OCI-LY1 (cell line): ENCODE data around the gene AGRN.
A peak's percentile ranks its signal among the peaks of the same experiment; 100 is the strongest.

Source experiments
- H2AFZ ChIP-seq: fragments of 200-600 bp; sonication (generic), shearing (Covaris generic); 2 replicates; pipeline ENCODE4 v1.6.0; 2014; ENCODE audit warnings: antibody characterized with exemption, mild to moderate bottlenecking, low read length
- H3F3A ChIP-seq: fragments of 200-600 bp; sonication (generic), shearing (Covaris generic); 2 replicates; pipeline ENCODE4 v1.6.0; 2014; ENCODE audit warnings: mild to moderate bottlenecking, antibody characterized with exemption, low read length, moderate library complexity; ENCODE audit not compliant: insufficient read depth
- H3K27ac ChIP-seq: fragments of 200-600 bp; sonication (generic); 2 replicates; pipeline ENCODE4 v1.5.1; 2014; ENCODE audit warnings: low read length, mixed run types, mild to moderate bottlenecking, low read depth; ENCODE audit not compliant: poor library complexity, severe bottlenecking
- H3K27me3 ChIP-seq: fragments of 200-600 bp; sonication (generic); 2 replicates; pipeline ENCODE4 v1.6.0; 2014; ENCODE audit warnings: antibody characterized with exemption, mild to moderate bottlenecking, low read length, moderate library complexity; ENCODE audit not compliant: insufficient read depth
- H3K36me3 ChIP-seq: fragments of 200-600 bp; sonication (generic); 2 replicates; pipeline ENCODE4 v1.6.1; 2014; ENCODE audit warnings: mild to moderate bottlenecking, antibody characterized with exemption, low read length, moderate library complexity, mixed read lengths; ENCODE audit not compliant: insufficient read depth
- H3K4me1 ChIP-seq: fragments of 200-600 bp; sonication (generic); 2 replicates; pipeline ENCODE4 v1.5.1; 2014; ENCODE audit warnings: mild to moderate bottlenecking, low read length, moderate library complexity; ENCODE audit not compliant: insufficient read depth, severe bottlenecking
- H3K4me2 ChIP-seq: fragments of 200-600 bp; sonication (generic), shearing (Covaris generic); 2 replicates; pipeline ENCODE4 v1.6.1; 2014; ENCODE audit warnings: low read length
- H3K4me3 ChIP-seq: fragments of 200-600 bp; sonication (generic); 2 replicates; pipeline ENCODE4 v1.5.1; 2014; ENCODE audit warnings: low read length, low read depth, mild to moderate bottlenecking, mixed read lengths; ENCODE audit not compliant: poor library complexity, severe bottlenecking
- H3K79me2 ChIP-seq: fragments of 200-600 bp; shearing (Covaris generic); 2 replicates; pipeline ENCODE4 v1.6.1; 2016; ENCODE audit warnings: mixed run types, low read length, mixed read lengths; ENCODE audit not compliant: insufficient read depth
- H3K9ac ChIP-seq: fragments of 200-600 bp; sonication (generic), shearing (Covaris generic); 2 replicates; pipeline ENCODE4 v1.6.1; 2014; ENCODE audit warnings: mild to moderate bottlenecking, low read length, mixed read lengths
- H3K9me2 ChIP-seq: fragments of 200-600 bp; sonication (generic), shearing (Covaris generic); 2 replicates; pipeline ENCODE4 v1.6.1; 2014; ENCODE audit warnings: low read depth, mild to moderate bottlenecking, low read length, mixed read lengths
- H3K9me3 ChIP-seq: fragments of 200-600 bp; shearing (Covaris generic); 2 replicates; pipeline ENCODE4 v1.6.1; 2014; ENCODE audit warnings: low read length, mixed read lengths
- H4K20me1 ChIP-seq: fragments of 200-600 bp; sonication (generic), shearing (Covaris generic); 2 replicates; pipeline ENCODE4 v1.6.0; 2016; ENCODE audit warnings: mild to moderate bottlenecking, low read length; ENCODE audit not compliant: insufficient read depth
- CTCF ChIP-seq: fragments of 200-600 bp; sonication (generic), shearing (Covaris generic); IDR thresholded peaks from 2 replicates; pipeline ENCODE4 v1.5.1; 2017; ENCODE audit warnings: mild to moderate bottlenecking, antibody characterized with exemption, low read length, moderate library complexity, mixed read lengths
- EZH2 ChIP-seq: fragments of 200-600 bp; sonication (generic), shearing (Covaris generic); IDR thresholded peaks from 2 replicates; pipeline ENCODE4 v1.8.0; 2017; ENCODE audit warnings: borderline replicate concordance, mixed run types, mild to moderate bottlenecking, antibody characterized with exemption, low read length, moderate library complexity, mixed read lengths

The AGRN gene

GRCh38 chr1:1019122-1019999 is 559 bp upstream of the AGRN start:
- peak overlapping the region; percentile 48; the same call in 1 of the 2 replicates for H3K9ac ChIP-seq
- peak overlapping the region; percentile 53 for H3K4me3 ChIP-seq
- H3K27ac ChIP-seq = no peak overlapping the region

GRCh38 chr1:1020415-1021009 is 592 bp downstream of the AGRN start:
- TF ChIP-seq CTCF (no peak), EZH2 (no peak)
- no peaks in the 10 kb centered on the region for H3K9me3 ChIP-seq
- no peak overlapping the region for H3K27ac ChIP-seq
- peaks cover 4% of the 10 kb centered on the region for H3K4me1 ChIP-seq
- peak overlapping the region; percentile 81 for H3K4me2 ChIP-seq
- H3K9ac ChIP-seq = peak overlapping the region; percentile 51; the same call in 1 of the 2 replicates
- no peaks in the 10 kb centered on the region for H4K20me1 ChIP-seq
- no peaks in the 10 kb centered on the region for H3K79me2 ChIP-seq
- no peaks in the 10 kb centered on the region for H3F3A ChIP-seq
- peaks cover 16% of the 10 kb centered on the region; the same call in 1 of the 2 replicates for H3K27me3 ChIP-seq
- no peaks in the 10 kb centered on the region for H3K9me2 ChIP-seq
- no peaks in the 10 kb centered on the region for H3K36me3 ChIP-seq
- H3K4me3 ChIP-seq = peak overlapping the region; percentile 61
- H2AFZ ChIP-seq = no peak overlapping the region

More at GRCh38 chr1:1019122-1019999, 559 bp upstream of the AGRN start:
- Histone ChIP-seq H3K27me3 (peaks cover 16% of the 10 kb centered on the region; the same call in 1 of the 2 replicates), H3K9me3 (no peaks in the 10 kb centered on the region), H2AFZ (no peak overlapping the region), H3K4me2 (peak overlapping the region; percentile 41), H4K20me1 (no peaks in the 10 kb centered on the region), H3K36me3 (no peaks in the 10 kb centered on the region), H3F3A (no peaks in the 10 kb centered on the region), H3K9me2 (no peaks in the 10 kb centered on the region), H3K4me1 (peaks cover 12% of the 10 kb centered on the region), H3K79me2 (no peaks in the 10 kb centered on the region)
- TF ChIP-seq EZH2 = no peak
- peak; percentile 18; the same call in 1 of the 2 replicates for TF ChIP-seq CTCF

- H3K27ac ChIP-seq = no peak overlapping the region
- no peak overlapping the region for H3K9ac ChIP-seq
- no peak overlapping the region for H3K4me2 ChIP-seq
- no peaks in the 10 kb centered on the region for H4K20me1 ChIP-seq
- H3K9me2 ChIP-seq = no peaks in the 10 kb centered on the region
- peaks cover 4% of the 10 kb centered on the region for H3K4me1 ChIP-seq
- no peaks in the 10 kb centered on the region for H3K36me3 ChIP-seq
- no peak overlapping the region for H2AFZ ChIP-seq
- TF ChIP-seq CTCF (no peak), EZH2 (no peak)
- no peaks in the 10 kb centered on the region for H3F3A ChIP-seq
- H3K27me3 ChIP-seq = peaks cover 16% of the 10 kb centered on the region; the same call in 1 of the 2 replicates
- H3K4me3 ChIP-seq = no peak overlapping the region
- no peaks in the 10 kb centered on the region for H3K79me2 ChIP-seq
- no peaks in the 10 kb centered on the region for H3K9me3 ChIP-seq
Observed at GRCh38 chr1:1021010-1021919, 1.3 kb downstream of the AGRN start.
